Coronary artery (tissue), 2 donors: ENCODE measurements around the gene LSR.

ENCODE experiments used
- DNase-seq: peaks from one replicate; pipeline ENCODE4 v3.0.0-alpha.2; 2017; ENCODE audit warnings: low spot score
- H3K27ac ChIP-seq, 2 donors: fragments of 200-600 bp; sonication (generic); one replicate each; pipeline ENCODE4 v1.5.1; 2016 to 2019
- H3K4me3 ChIP-seq: fragments of 200-600 bp; sonication (generic); 2 replicates; pipeline ENCODE4 v1.5.1; 2016; ENCODE audit warnings: mild to moderate bottlenecking, moderate library complexity
- CTCF ChIP-seq: fragments of 200-600 bp; sonication (generic); IDR thresholded peaks from one replicate; pipeline ENCODE4 v1.5.1; 2019; ENCODE audit warnings: antibody characterized with exemption

The LSR gene

GRCh38 chr19:35213663-35214632 is 34.9 kb upstream of the LSR start:
- peak overlapping the region; percentile 55 to 80 for H3K27ac ChIP-seq
- peak; percentile 71 for DNase-seq
- H3K4me3 ChIP-seq = no peak overlapping the region
- no peak for TF ChIP-seq CTCF

- Histone ChIP-seq H3K27ac (peak overlapping the region in 1 of 2 donors; percentile 80), H3K4me3 (no peak overlapping the region)
- TF ChIP-seq CTCF = no peak
- peak; percentile 24 for DNase-seq
Measured at GRCh38 chr19:35214766-35215422, 33.9 kb upstream of the LSR start.

- Histone ChIP-seq H3K4me3 (no peak overlapping the region), H3K27ac (no peak overlapping the region)
- no peak for TF ChIP-seq CTCF
- DNase-seq = no peak
Measured at GRCh38 chr19:35216016-35216832, 32.6 kb upstream of the LSR start.

- DNase-seq = peak; percentile 59
- TF ChIP-seq CTCF = no peak
- Histone ChIP-seq H3K4me3 (no peak overlapping the region), H3K27ac (no peak overlapping the region)
Measured at GRCh38 chr19:35216833-35217648, 31.8 kb upstream of the LSR start.

GRCh38 chr19:35217649-35217990 is 31.2 kb upstream of the LSR start:
- no peak for TF ChIP-seq CTCF
- DNase-seq = no peak
- Histone ChIP-seq H3K4me3 (no peak overlapping the region), H3K27ac (peak overlapping the region in 1 of 2 donors; percentile 14)

GRCh38 chr19:35219008-35219407 is 29.8 kb upstream of the LSR start:
- DNase-seq = no peak
- TF ChIP-seq CTCF = no peak
- H3K27ac ChIP-seq = no peak overlapping the region
- no peak overlapping the region for H3K4me3 ChIP-seq
